Trophoblast cell (in vitro differentiated cells and primary cell): ENCODE results near the gene SYAP1.

Experiments used
- DNase-seq, 2 donors: peaks; one replicate each; pipeline ENCODE4 v3.0.0-alpha.2; 2016
- H2AFZ ChIP-seq: 2 replicates; pipeline ENCODE4 v1.6.1; 2013; ENCODE audit warnings: low read length, moderate library complexity, mild to moderate bottlenecking; ENCODE audit not compliant: insufficient read depth, poor library complexity
- H2AK5ac ChIP-seq: 2 replicates; pipeline ENCODE4 v1.6.1; 2013; ENCODE audit warnings: mild to moderate bottlenecking, low read length
- H2BK120ac ChIP-seq: 2 replicates; pipeline ENCODE4 v1.6.1; 2013; ENCODE audit warnings: low read length, mild to moderate bottlenecking, moderate library complexity; ENCODE audit not compliant: insufficient read depth, poor library complexity
- H2BK12ac ChIP-seq: 2 replicates; pipeline ENCODE4 v1.6.1; 2013; ENCODE audit warnings: mild to moderate bottlenecking, low read length, moderate library complexity
- H2BK5ac ChIP-seq: 2 replicates; pipeline ENCODE4 v1.6.1; 2013; ENCODE audit warnings: low read length, low read depth, moderate library complexity, mild to moderate bottlenecking; ENCODE audit not compliant: poor library complexity
- H3K14ac ChIP-seq: 2 replicates; pipeline ENCODE4 v1.6.1; 2013; ENCODE audit warnings: mild to moderate bottlenecking, low read length
- H3K18ac ChIP-seq: 2 replicates; pipeline ENCODE4 v1.6.1; 2013; ENCODE audit warnings: mild to moderate bottlenecking, low read length
- H3K23ac ChIP-seq: 2 replicates; pipeline ENCODE4 v1.6.1; 2013; ENCODE audit warnings: low read length
- H3K27ac ChIP-seq: 2 replicates; pipeline ENCODE4 v1.5.1; 2013; ENCODE audit warnings: low read depth, mild to moderate bottlenecking, inconsistent platforms, low read length, moderate library complexity
- H3K27me3 ChIP-seq: 2 replicates; pipeline ENCODE4 v1.6.1; 2013; ENCODE audit warnings: inconsistent platforms, mild to moderate bottlenecking, low read length, moderate library complexity; ENCODE audit not compliant: insufficient read depth
- H3K36me3 ChIP-seq, 2 experiments: 1 replicate in 1 of 2; 2 replicates in 1 of 2; pipeline ENCODE4 v1.6.1; 2013; ENCODE audit warnings: low read length in 2 of 2, mild to moderate bottlenecking in 2 of 2, moderate library complexity in 1 of 2; ENCODE audit not compliant: insufficient read depth in 2 of 2, control insufficient read depth in 1 of 2
- H3K4ac ChIP-seq: 2 replicates; pipeline ENCODE4 v1.6.1; 2013; ENCODE audit warnings: low read depth, mild to moderate bottlenecking, low read length, moderate library complexity
- H3K4me1 ChIP-seq, 2 experiments: 1 replicate in 1 of 2; 2 replicates in 1 of 2; pipeline ENCODE4 v1.6.1; 2013; ENCODE audit warnings: low read length in 2 of 2, mild to moderate bottlenecking in 2 of 2, moderate library complexity in 1 of 2; ENCODE audit not compliant: insufficient read depth in 2 of 2, control insufficient read depth in 1 of 2
- H3K4me2 ChIP-seq: 2 replicates; pipeline ENCODE4 v1.6.1; 2013; ENCODE audit warnings: inconsistent platforms, mild to moderate bottlenecking, low read length, moderate library complexity
- H3K4me3 ChIP-seq: 2 replicates; pipeline ENCODE4 v1.5.1; 2013; ENCODE audit warnings: mild to moderate bottlenecking, low read depth, low read length, inconsistent platforms
- H3K79me1 ChIP-seq: one replicate; pipeline ENCODE4 v1.6.1; 2013; ENCODE audit warnings: low read length
- H3K79me2 ChIP-seq: 2 replicates; pipeline ENCODE4 v1.6.1; 2013; ENCODE audit warnings: low read length, mild to moderate bottlenecking; ENCODE audit not compliant: control insufficient read depth, insufficient read depth, poor library complexity
- H3K9ac ChIP-seq: 2 replicates; pipeline ENCODE4 v1.6.1; 2013; ENCODE audit warnings: mild to moderate bottlenecking, low read length
- H3K9me3 ChIP-seq: 2 replicates; pipeline ENCODE4 v1.6.1; 2013; ENCODE audit warnings: low read depth, mild to moderate bottlenecking, control low read depth, inconsistent platforms, low read length; ENCODE audit not compliant: insufficient read depth
- H4K12ac ChIP-seq: 2 replicates; pipeline ENCODE4 v1.6.1; 2013; ENCODE audit warnings: low read depth, mild to moderate bottlenecking, low read length, moderate library complexity
- H4K8ac ChIP-seq: 2 replicates; pipeline ENCODE4 v1.6.1; 2013; ENCODE audit warnings: low read depth, mild to moderate bottlenecking, low read length, moderate library complexity
- H4K91ac ChIP-seq: one replicate; pipeline ENCODE4 v1.6.1; 2013; ENCODE audit warnings: low read depth, mild to moderate bottlenecking, low read length, moderate library complexity
- WGBS: extraction: QIAGEN DNeasy Blood & Tissue Kit; methylation state at CpG from one replicate; pipeline ENCODE4 v1.1.7; 2013; ENCODE audit warnings: missing lambda C conversion rate; ENCODE audit not compliant: insufficient read length, insufficient coverage; ENCODE audit errors: extremely low coverage; 5-methylcytosine and 5-hydroxymethylcytosine counted together

Gene SYAP1

GRCh38 chrX:16711219-16711811, 8.1 kb upstream of the SYAP1 start:
- Histone ChIP-seq H2BK5ac (no peak overlapping the region), H4K12ac (peak overlapping the region; percentile 99), H3K23ac (no peak overlapping the region), H2BK12ac (no peak overlapping the region), H3K79me2 (peaks cover 9% of the 10 kb centered on the region), H3K4me1 (peaks cover 0 to 3% of the 10 kb centered on the region in 2 experiments), H3K9ac (peak overlapping the region; percentile 88), H3K27ac (peak overlapping the region; percentile 27), H3K9me3 (no peaks in the 10 kb centered on the region), H3K4me3 (peak overlapping the region; percentile 88), H3K18ac (peak overlapping the region; percentile 90), H4K91ac (peak overlapping the region; percentile 81), H4K8ac (peak overlapping the region; percentile 87), H3K14ac (peak overlapping the region; percentile 97), H2AFZ (peak overlapping the region; percentile 81), H2BK120ac (no peak overlapping the region), H3K4ac (peak overlapping the region; percentile 79), H3K4me2 (peak overlapping the region; percentile 67), H3K27me3 (no peaks in the 10 kb centered on the region), H2AK5ac (no peak overlapping the region), H3K36me3 (peaks cover 2 to 5% of the 10 kb centered on the region in 2 experiments), H3K79me1 (peaks cover 12% of the 10 kb centered on the region)
- no CpG with 5 or more reads among the region's 9 CpGs for WGBS
- DNase-seq = no peak

GRCh38 chrX:16711893-16712547, 7.4 kb upstream of the SYAP1 start:
- H4K91ac ChIP-seq = peak overlapping the region; percentile 81

GRCh38 chrX:16712548-16713155, 6.8 kb upstream of the SYAP1 start, which contains the start of gene CTPS2:
TSS of gene CTPS2 (minus strand) at chrX:16712669. CDS start at chrX:16702902, 9,767 bp downstream.
- H2BK120ac ChIP-seq = peak within 1 kb of the TSS; percentile 91
- peak within 1 kb of the TSS; percentile 99 for H3K4ac ChIP-seq
- H2AFZ ChIP-seq = peak within 1 kb of the TSS; percentile 81
- peaks cover 0 to 1% of the 10 kb centered on the region in 2 experiments for H3K36me3 ChIP-seq
- peak within 1 kb of the TSS; percentile 90 for H3K18ac ChIP-seq
- H4K12ac ChIP-seq = peak within 1 kb of the TSS; percentile 99
- peak within 1 kb of the TSS; percentile 97 for H3K14ac ChIP-seq
- DNase-seq = peak; percentile 18 to 48
- no peak within 1 kb of the TSS for H3K23ac ChIP-seq
- no peaks in the 10 kb centered on the region for H3K9me3 ChIP-seq
- peak within 1 kb of the TSS; percentile 84 for H2BK5ac ChIP-seq
- peak within 1 kb of the TSS; percentile 67 for H3K4me2 ChIP-seq
- peak within 1 kb of the TSS; percentile 63 for H2AK5ac ChIP-seq
- H3K79me1 ChIP-seq = peaks cover 12% of the 10 kb centered on the region
- H3K4me1 ChIP-seq = peaks cover 0 to 3% of the 10 kb centered on the region in 2 experiments
- peak within 1 kb of the TSS; percentile 27 for H3K27ac ChIP-seq
- peak within 1 kb of the TSS; percentile 88 for H3K4me3 ChIP-seq
- peaks cover 9% of the 10 kb centered on the region for H3K79me2 ChIP-seq
- H4K8ac ChIP-seq = peak within 1 kb of the TSS; percentile 87
- H3K9ac ChIP-seq = peak within 1 kb of the TSS; percentile 88
- no peak within 1 kb of the TSS for H2BK12ac ChIP-seq
- H3K27me3 ChIP-seq = no peaks in the 10 kb centered on the region
- H4K91ac ChIP-seq = peak within 1 kb of the TSS; percentile 81
- no CpG with 5 or more reads among the region's 30 CpGs for WGBS

More at GRCh38 chrX:16711893-16712547, 7.4 kb upstream of the SYAP1 start:
- H3K9ac ChIP-seq = peak overlapping the region; percentile 88
- peaks cover 12% of the 10 kb centered on the region for H3K79me1 ChIP-seq
- peak overlapping the region; percentile 84 for H2BK5ac ChIP-seq
- peaks cover 0 to 3% of the 10 kb centered on the region in 2 experiments for H3K4me1 ChIP-seq
- H2AK5ac ChIP-seq = peak overlapping the region; percentile 63
- peaks cover 2 to 3% of the 10 kb centered on the region in 2 experiments for H3K36me3 ChIP-seq
- H3K9me3 ChIP-seq = no peaks in the 10 kb centered on the region
- H4K8ac ChIP-seq = peak overlapping the region; percentile 87
- WGBS = no CpG with 5 or more reads among the region's 67 CpGs
- peaks cover 9% of the 10 kb centered on the region for H3K79me2 ChIP-seq
- H3K14ac ChIP-seq = peak overlapping the region; percentile 97
- peak overlapping the region; percentile 99 for H3K4ac ChIP-seq
- H2BK120ac ChIP-seq = peak overlapping the region; percentile 91
- peak overlapping the region; percentile 67 for H3K4me2 ChIP-seq
- peak overlapping the region; percentile 27 for H3K27ac ChIP-seq
- peak overlapping the region; percentile 90 for H3K18ac ChIP-seq
- peak overlapping the region; percentile 81 for H2AFZ ChIP-seq
- no peaks in the 10 kb centered on the region for H3K27me3 ChIP-seq
- no peak overlapping the region for H3K23ac ChIP-seq
- H2BK12ac ChIP-seq = no peak overlapping the region
- peak overlapping the region; percentile 99 for H4K12ac ChIP-seq
- peak overlapping the region; percentile 88 for H3K4me3 ChIP-seq
- DNase-seq = peak in 1 of 2 donors; percentile 22

GRCh38 chrX:16714504-16714903, 4.9 kb upstream of the SYAP1 start:
- H3K18ac ChIP-seq = no peak overlapping the region

More at GRCh38 chrX:16714504-16714903, 4.9 kb upstream of the SYAP1 start:
- Histone ChIP-seq H3K23ac (no peak overlapping the region), H3K4ac (no peak overlapping the region), H2BK120ac (no peak overlapping the region), H3K9me3 (no peaks in the 10 kb centered on the region), H3K14ac (no peak overlapping the region), H2AFZ (no peak overlapping the region), H4K8ac (no peak overlapping the region), H3K27ac (no peak overlapping the region), H3K4me3 (no peak overlapping the region), H4K12ac (no peak overlapping the region), H2BK12ac (no peak overlapping the region), H4K91ac (no peak overlapping the region), H3K9ac (no peak overlapping the region), H2AK5ac (no peak overlapping the region), H3K36me3 (no peaks in the 10 kb centered on the region), H3K79me1 (peaks cover 14% of the 10 kb centered on the region), H3K79me2 (peaks cover 9% of the 10 kb centered on the region), H3K4me1 (peaks cover 0 to 3% of the 10 kb centered on the region in 2 experiments), H3K27me3 (no peaks in the 10 kb centered on the region), H2BK5ac (no peak overlapping the region), H3K4me2 (no peak overlapping the region)
- no CpG with 5 or more reads among the region's 8 CpGs for WGBS
- DNase-seq = no peak
